ENCODE data around the gene C21orf58.
A peak's percentile ranks its signal among the peaks of the same experiment; 100 is the strongest.
"Not testable (repeated sequence)": the region's sequence is repeated elsewhere in the genome, so short reads cannot be mapped to it uniquely, and the experiment has no call there.

C21orf58 gene

GRCh38 chr21:46323710-46324389, at the start of gene C21orf58, which contains the start of gene PCNT:
C21orf58 (minus strand) TSS chr21:46323870; CDS start chr21:46322738, 1,132 bp downstream.
PCNT (plus strand) TSS chr21:46324156; CDS start chr21:46324229, 73 bp downstream.
- DNase-seq, result peak; percentile 98

GRCh38 chr21:46372947-46373346, 49.3 kb upstream of the C21orf58 start:
- DNase-seq, result not testable (repeated sequence)

- DNase-seq, result no peak
Observed at GRCh38 chr21:46372014-46372485, 48.4 kb upstream of the C21orf58 start.

DNA sequence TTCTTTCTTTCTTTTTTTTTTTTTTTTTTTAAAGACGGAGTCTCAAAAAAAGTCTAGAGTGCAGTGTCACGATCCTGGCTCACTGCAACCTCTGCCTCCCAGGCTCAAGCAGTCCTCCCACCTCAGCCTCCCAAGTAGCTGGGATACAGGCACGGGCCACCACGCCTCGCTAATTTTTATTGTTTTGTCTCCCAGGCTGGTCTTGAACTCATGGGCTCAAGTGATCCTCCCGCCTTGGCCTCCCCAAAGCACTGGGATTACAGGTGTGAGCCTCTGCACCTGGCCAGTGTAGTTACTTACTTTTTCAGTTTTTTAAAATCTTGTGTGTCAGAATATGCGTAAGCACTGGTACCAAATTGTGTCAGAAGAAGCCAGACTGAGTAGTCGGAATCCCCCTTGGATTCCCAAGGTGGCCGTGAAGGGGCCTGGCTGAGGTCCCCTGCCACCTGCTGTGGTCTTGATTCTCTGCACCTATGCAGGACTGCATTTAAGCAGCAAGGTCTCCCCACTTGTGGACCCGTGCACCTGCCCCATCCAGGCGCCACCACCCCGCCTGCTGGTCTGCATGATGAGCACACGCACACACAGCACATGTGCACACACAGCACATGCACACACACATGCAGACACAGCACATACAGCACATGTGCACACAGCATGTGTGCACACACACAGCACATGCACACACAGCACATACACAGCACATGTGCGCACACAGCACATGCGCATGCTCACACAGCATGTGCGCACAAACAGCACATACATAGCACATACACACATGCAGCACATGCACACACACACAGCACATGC, 47.7 kb upstream of the C21orf58 start:
- no peak for DNase-seq

GRCh38 chr21:46369520-46370235, 46.0 kb upstream of the C21orf58 start:
- DNase-seq, result no peak

DNA sequence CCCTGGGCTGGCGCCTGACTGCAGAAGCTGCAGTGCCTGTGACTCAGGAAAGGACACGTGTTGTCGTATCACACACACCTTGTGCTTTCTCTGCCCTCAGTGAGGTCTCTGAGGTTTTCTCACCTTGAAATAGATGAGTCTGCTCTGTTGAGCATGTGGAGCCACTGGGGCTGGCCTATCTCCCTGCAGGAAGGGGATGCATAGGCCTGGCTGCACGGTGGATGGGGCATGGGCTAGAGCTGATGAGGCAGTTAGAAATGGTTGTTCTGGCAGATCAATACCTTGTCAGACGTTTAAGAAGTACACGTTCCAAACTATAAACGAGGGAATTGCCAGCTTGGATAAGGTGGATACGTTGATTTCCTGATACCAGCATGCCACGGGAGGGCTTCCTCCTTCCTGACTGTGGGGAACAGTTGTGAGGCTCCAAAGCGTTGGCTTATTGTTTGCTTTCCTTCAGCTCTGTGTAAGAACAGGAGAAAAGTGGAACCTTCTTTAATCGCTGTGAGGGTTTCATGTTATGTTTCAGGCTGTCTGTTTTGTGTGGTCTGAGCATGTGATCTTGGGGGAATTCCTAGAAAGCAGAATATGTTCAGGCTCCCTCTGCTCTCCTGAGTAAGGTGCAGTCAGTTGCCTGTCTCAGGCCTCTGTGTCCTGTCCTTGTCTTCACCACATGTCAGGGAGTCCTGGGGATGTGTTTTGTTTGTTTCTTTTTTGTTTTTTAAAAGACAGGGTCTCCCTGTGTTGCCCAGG, 45.0 kb upstream of the C21orf58 start:
- peak; percentile 29 for DNase-seq

DNA sequence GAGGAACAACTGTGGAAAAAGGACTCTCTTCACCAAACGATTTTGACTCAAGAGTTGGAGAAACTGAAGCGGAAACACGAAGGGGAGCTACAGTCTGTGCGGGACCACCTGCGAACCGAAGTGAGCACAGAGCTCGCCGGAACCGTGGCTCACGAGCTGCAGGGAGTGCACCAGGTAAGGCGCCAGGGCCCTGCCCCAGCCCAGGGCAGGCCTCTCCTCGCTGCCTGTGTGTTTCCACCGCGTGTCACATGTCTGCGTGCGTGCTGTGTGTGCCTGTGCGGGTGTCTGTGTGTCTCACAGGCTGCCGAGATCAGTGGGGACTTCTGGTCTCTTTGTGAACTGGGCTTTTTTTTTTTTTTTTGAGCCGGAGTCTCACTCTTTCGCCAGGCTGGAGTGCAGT, 43.3 kb upstream of the C21orf58 start:
- DNase-seq, result no peak

- DNase-seq, result no peak
Observed at GRCh38 chr21:46366561-46366960, 42.9 kb upstream of the C21orf58 start.

- no peak for DNase-seq
Observed at GRCh38 chr21:46366091-46366490, 42.4 kb upstream of the C21orf58 start.

DNA sequence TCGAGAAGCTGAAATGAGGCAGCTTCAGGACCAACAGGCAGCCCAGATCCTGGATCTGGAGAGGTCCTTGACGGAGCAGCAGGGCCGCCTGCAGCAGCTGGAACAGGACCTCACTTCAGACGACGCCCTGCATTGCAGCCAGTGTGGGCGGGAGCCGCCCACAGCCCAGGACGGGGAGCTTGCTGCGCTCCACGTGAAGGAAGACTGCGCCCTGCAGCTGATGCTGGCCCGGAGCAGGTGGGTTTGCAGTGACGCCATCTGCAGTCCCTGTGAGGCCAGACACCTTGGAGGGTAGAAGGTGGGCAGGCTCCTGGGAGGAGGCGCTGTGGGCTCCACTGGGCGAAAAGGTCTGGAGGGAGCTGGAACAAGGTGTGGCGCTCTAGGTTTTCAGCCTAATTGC, 40.0 kb upstream of the C21orf58 start:
- no peak for DNase-seq

DNA sequence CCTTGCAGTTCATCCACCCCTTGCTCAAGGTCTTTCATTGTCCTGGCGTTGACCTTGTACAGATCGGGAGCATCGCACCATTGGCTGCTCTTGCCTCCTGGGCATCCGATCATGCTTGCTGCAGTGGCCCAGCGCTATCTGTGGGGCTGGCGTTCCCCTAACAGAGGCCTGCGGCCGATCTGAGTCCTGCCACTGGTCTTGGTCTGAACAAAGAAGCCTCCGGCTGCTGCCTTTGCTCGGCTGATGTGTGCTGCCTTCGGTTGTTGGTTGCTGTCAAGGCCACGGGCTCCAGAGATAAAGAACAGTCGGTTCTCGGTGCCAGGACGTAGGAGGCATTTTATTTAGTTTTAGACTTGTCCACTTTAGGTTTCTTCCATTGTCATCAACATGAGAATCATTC, 39.3 kb upstream of the C21orf58 start:
- DNase-seq, result no peak

DNA sequence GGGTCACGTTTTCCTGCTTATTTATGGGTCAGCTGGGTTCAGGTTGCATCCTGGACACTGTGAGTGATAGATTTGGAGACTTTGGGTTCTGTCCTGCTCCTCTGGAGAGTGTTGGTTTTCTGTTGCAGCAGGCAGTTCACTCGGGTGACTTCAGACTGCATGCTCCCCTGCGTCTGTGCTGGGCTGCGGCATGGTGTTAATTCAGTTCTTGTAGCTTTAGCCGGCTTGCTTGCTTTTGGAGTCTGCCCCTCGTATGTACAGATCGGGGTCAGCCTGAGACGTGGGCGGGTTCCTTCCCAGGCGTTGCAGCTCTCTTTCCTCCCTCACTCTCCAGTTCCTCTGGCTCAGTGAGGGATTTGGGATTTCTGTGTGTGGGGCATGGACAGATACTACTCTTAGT, 38.3 kb upstream of the C21orf58 start:
- DNase-seq, result no peak

DNA sequence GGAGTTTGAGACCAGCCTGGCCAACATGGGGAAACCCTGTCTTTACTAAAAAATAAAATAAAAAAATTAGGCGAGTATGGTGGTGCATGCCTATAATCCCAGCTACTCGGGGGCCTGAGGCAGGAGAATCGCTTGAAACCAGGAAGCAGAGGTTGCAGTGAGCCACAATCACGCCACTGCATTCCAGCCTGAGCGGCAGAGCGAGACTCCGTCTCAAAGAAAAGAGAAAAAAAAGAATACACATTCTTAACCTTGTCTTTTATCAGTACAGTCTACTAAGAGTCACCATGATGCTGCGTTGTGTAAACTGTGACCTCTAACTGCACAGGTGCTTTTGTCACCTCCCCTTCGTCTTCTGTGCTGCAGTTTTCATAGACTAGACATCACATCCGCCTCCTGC, 37.5 kb upstream of the C21orf58 start:
- no peak for DNase-seq

DNA sequence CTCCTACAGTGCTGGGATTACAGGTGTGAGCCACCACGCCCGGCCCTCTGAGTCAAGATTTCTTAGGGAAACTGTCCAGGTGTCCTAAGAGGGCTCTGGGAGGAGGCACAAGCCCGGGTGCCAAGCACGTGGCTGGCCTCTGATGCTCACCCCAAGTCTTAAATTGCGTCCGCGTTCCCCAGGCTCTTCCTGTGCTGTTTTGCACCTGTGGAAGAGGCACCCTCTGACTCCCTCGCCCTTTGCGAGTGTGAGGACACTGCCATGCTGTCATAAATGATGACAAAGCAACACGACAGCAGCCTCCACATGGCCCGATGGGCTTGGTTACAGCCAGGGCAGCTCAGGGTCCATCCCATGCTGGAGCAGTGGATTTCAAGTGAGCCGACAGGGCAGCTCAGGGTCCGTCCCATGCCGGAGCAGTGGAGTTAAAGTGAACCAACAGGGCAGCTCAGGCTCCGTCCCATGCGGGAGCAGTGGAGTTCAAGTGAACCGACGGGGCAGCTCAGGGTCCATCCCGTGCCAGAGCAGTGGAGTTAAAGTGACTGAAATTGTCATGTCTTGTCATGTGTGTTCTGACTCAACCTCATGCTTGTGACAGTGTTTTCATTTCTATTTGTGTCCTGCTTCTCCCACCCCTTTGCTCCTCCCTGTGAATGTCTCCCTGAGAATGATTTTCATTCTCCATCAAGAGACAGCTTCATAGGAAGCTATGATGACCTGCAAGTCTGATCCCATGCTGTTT, 34.2 kb upstream of the C21orf58 start:
- no peak for DNase-seq

DNA sequence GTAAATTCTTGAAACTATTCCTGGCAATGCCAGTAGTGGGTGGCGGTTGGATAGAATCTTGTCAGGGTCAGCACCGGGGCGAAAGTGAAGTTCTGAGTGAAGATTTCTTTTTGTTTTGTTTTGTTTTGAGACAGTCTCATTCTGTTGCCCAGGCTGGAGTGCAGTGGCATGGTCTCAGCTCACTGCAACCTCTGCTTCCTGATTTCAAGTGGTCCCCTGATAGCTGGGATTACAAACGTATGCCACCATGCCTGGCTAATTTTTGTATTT, 33.6 kb upstream of the C21orf58 start:
- DNase-seq, result no peak

GRCh38 chr21:46356494-46357334, 33.0 kb upstream of the C21orf58 start:
- DNase-seq, result no peak

GRCh38 chr21:46356005-46356338, 32.3 kb upstream of the C21orf58 start:
- no peak for DNase-seq

GRCh38 chr21:46355161-46356004, 31.7 kb upstream of the C21orf58 start:
- no peak for DNase-seq

DNA sequence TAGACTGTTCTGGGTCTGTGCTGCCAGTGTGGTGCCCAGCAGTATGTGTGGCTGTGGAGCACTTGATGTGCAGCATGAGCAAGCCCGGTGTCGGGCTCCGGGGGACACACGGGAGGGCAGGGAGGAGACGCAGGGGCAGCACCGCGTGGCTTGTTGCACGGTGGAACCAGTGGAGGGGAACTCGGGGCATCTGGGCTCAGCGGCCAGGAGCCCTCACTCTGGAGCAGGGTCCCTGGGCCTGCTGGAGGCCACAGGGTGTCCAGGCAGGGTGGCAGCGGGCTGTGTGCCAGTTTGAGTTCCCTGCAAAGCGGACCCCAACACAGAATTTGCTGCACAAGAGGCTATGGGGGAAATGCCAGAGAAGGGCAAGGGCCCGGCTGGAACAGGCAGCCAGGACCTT, 30.8 kb upstream of the C21orf58 start:
- DNase-seq, result no peak

GRCh38 chr21:46354046-46354445, 30.4 kb upstream of the C21orf58 start:
- DNase-seq, result no peak
